Measurements from ENCODE around the gene GALP. TPM values are rescaled to one million over a fixed set of nuclear protein-coding genes. Genes with fewer than 3 reads are reported as not detected.
A peak's percentile ranks its signal among the peaks of the same experiment; 100 is the strongest.
"Not testable (repeated sequence)": the region's sequence is repeated elsewhere in the genome, so short reads cannot be mapped to it uniquely, and the experiment has no call there.

Gene GALP
- total RNA-seq, 1 experiment from 2014 or later, result not detected

- H3K27me3 ChIP-seq (ENCODE audit: low read length), result peaks cover 49% of the 10 kb centered on the region
- no peaks in the 10 kb centered on the region for H3F3A ChIP-seq (ENCODE audit: low read length, unreplicated experiment)
- H3K9me2 ChIP-seq (replicated peaks; ENCODE audit: low read length), result no peaks in the 10 kb centered on the region
- no peak overlapping the region for H3K9ac ChIP-seq (ENCODE audit: low read length)
- CTCF ChIA-PET, result no interaction called here
- no peak for TF ChIP-seq EZH2phosphoT487 (IDR thresholded peaks at IDR 0.05; ENCODE audit: borderline replicate concordance, low read length)
- TF ChIP-seq EZH2 (IDR thresholded peaks at IDR 0.05; ENCODE audit: low read length, unreplicated experiment), result no peak
- no peak for TF ChIP-seq CTCF (conservative IDR thresholded peaks at IDR 0.05; ENCODE audit: low read depth, low read length)
- no peaks in the 10 kb centered on the region for H3K36me3 ChIP-seq (ENCODE audit: low read depth, low read length)
- ATAC-seq, result no peak
- H3K79me2 ChIP-seq (ENCODE audit: low read length), result no peaks in the 10 kb centered on the region
- no peaks in the 10 kb centered on the region for H3K4me1 ChIP-seq (ENCODE audit: insufficient read depth, low read length)
- POLR2A ChIA-PET (ENCODE audit: unreplicated experiment), result no interaction called here
- intact Hi-C loops (cut with micrococcal nuclease), result no loop called here
- no peak overlapping the region for H3K27ac ChIP-seq (ENCODE audit: low read length)
- BruUV-seq (replicated peaks), result no TSS peak
- no peak overlapping the region for H3K4me3 ChIP-seq (ENCODE audit: low read length)
- H4K20me1 ChIP-seq (ENCODE audit: low read length), result no peaks in the 10 kb centered on the region
- H3K9me3 ChIP-seq (ENCODE audit: low read length), result no peaks in the 10 kb centered on the region
- no peak overlapping the region for H3K4me2 ChIP-seq (ENCODE audit: low read length)
- no peak for DNase-seq
- no peak overlapping the region for H2AFZ ChIP-seq (ENCODE audit: low read length)
These were observed 23.9 kb downstream of the GALP start for GRCh38 chr19:56199687-56200086.

- no peak for DNase-seq
- intact Hi-C loops (cut with micrococcal nuclease), result no loop called here
- Histone ChIP-seq H3K4me1 (ENCODE audit: insufficient read depth, low read length) (no peaks in the 10 kb centered on the region), H3K9me2 (replicated peaks; ENCODE audit: low read length) (no peaks in the 10 kb centered on the region), H3K27ac (ENCODE audit: low read length) (no peak within 1 kb of the TSS), H3K27me3 (ENCODE audit: low read length) (peaks cover 60% of the 10 kb centered on the region), H3K36me3 (ENCODE audit: low read depth, low read length) (no peaks in the 10 kb centered on the region), H3K4me2 (ENCODE audit: low read length) (no peak within 1 kb of the TSS), H3K9me3 (ENCODE audit: low read length) (no peaks in the 10 kb centered on the region), H3K79me2 (ENCODE audit: low read length) (no peaks in the 10 kb centered on the region), H3K4me3 (ENCODE audit: low read length) (no peak within 1 kb of the TSS), H3K9ac (ENCODE audit: low read length) (no peak within 1 kb of the TSS), H3F3A (ENCODE audit: low read length, unreplicated experiment) (no peaks in the 10 kb centered on the region), H4K20me1 (ENCODE audit: low read length) (no peaks in the 10 kb centered on the region), H2AFZ (ENCODE audit: low read length) (no peak within 1 kb of the TSS)
- ATAC-seq, result no peak
- TF ChIP-seq EZH2 (IDR thresholded peaks at IDR 0.05; ENCODE audit: low read length, unreplicated experiment) (no peak), EZH2phosphoT487 (IDR thresholded peaks at IDR 0.05; ENCODE audit: borderline replicate concordance, low read length) (no peak), CTCF (conservative IDR thresholded peaks at IDR 0.05; ENCODE audit: low read depth, low read length) (no peak)
- no TSS peak for BruUV-seq (replicated peaks)
- CTCF ChIA-PET, result no interaction called here
- POLR2A ChIA-PET (ENCODE audit: unreplicated experiment), result no interaction called here
These were observed 26.2 kb downstream of the GALP start, which contains the start of gene ZSCAN5C for GRCh38 chr19:56201973-56202372. TSS of gene ZSCAN5C (plus strand) at chr19:56202273. CDS start at chr19:56205914, 3,641 bp downstream.

GRCh38 chr19:56207581-56207980, 31.8 kb downstream of the GALP start:
- H3K4me2 ChIP-seq (ENCODE audit: low read length); ATAC-seq; H4K20me1 ChIP-seq (ENCODE audit: low read length); H3F3A ChIP-seq (ENCODE audit: low read length, unreplicated experiment); H3K9me3 ChIP-seq (ENCODE audit: low read length); H3K4me3 ChIP-seq (ENCODE audit: low read length); H3K9me2 ChIP-seq (replicated peaks; ENCODE audit: low read length); H3K79me2 ChIP-seq (ENCODE audit: low read length); intact Hi-C loops (cut with micrococcal nuclease); POLR2A ChIA-PET (ENCODE audit: unreplicated experiment); H2AFZ ChIP-seq (ENCODE audit: low read length); H3K9ac ChIP-seq (ENCODE audit: low read length); H3K4me1 ChIP-seq (ENCODE audit: insufficient read depth, low read length); CTCF ChIA-PET; H3K36me3 ChIP-seq (ENCODE audit: low read depth, low read length); DNase-seq; BruUV-seq (replicated peaks); H3K27ac ChIP-seq (ENCODE audit: low read length): not testable (repeated sequence)
- peaks cover 51% of the 10 kb centered on the region for H3K27me3 ChIP-seq (ENCODE audit: low read length)
- 0 out of 2 replicates have a peak, but pooled peaks have one; percentile 12 for TF ChIP-seq CTCF (conservative IDR thresholded peaks at IDR 0.05; ENCODE audit: low read depth, low read length)
